ENCODE measurements around the gene RRAGC. TPM values are rescaled to one million over a fixed set of nuclear protein-coding genes. Genes with fewer than 3 reads are reported as not detected.

The RRAGC gene
- total and polyA plus RNA-seq, 9 of the 15 experiments (the other 6 are each of a cell fraction or from before 2014, with no cell fraction given), result 3.9 to 16.9 (median 10.9) TPM

GRCh38 chr1:38873027-38873969 is 13.7 kb upstream of the RRAGC start, which contains the start of gene MYCBP (continued):
- TF ChIP-seq ZNF592 (IDR thresholded peaks at IDR 0.05) (no peak), ZNF551 (CRISPR knock-in tag; IDR thresholded peaks at IDR 0.05) (no peak), ARID4B (CRISPR knock-in tag; IDR thresholded peaks at IDR 0.05) (peak; percentile 98), ZBTB9 (CRISPR knock-in tag; IDR thresholded peaks at IDR 0.05) (no peak), GATAD2A (IDR thresholded peaks at IDR 0.05) (no peak), SFPQ (IDR thresholded peaks at IDR 0.05; ENCODE audit: low read depth, low read length) (no peak), CBFB (CRISPR knock-in tag; IDR thresholded peaks at IDR 0.05) (0 out of 2 replicates have a peak, but pooled peaks have one; percentile 64), ZNF76 (CRISPR knock-in tag; IDR thresholded peaks at IDR 0.05; ENCODE audit: borderline replicate concordance) (no peak), ELF1 (tag; IDR thresholded peaks at IDR 0.05) (peak; percentile 32; the same call in 1 of the 2 replicates), XRCC5 (IDR thresholded peaks at IDR 0.05; ENCODE audit: low read depth, low read length) (no peak), SIN3A (IDR thresholded peaks at IDR 0.05; ENCODE audit: borderline replicate concordance in 2 of 2, control insufficient read depth in 1 of 2, low read depth in 2 of 2, low read length in 2 of 2) (peak; percentile 95 to 97), POLR2B (IDR thresholded peaks at IDR 0.05; ENCODE audit: low read depth, partially characterized antibody) (peak; percentile 90), ZC3H4 (CRISPR knock-in tag; IDR thresholded peaks at IDR 0.05; ENCODE audit: borderline replicate concordance) (no peak), ZNF778 (CRISPR knock-in tag; IDR thresholded peaks at IDR 0.05) (no peak)
